Trophoblast cell (in vitro differentiated cells and primary cell): ENCODE results near the gene FOXL2.

Experiments used
- DNase-seq, 2 donors: peaks; one replicate each; pipeline ENCODE4 v3.0.0-alpha.2; 2016
- H2AFZ ChIP-seq: 2 replicates; pipeline ENCODE4 v1.6.1; 2013; ENCODE audit warnings: low read length, moderate library complexity, mild to moderate bottlenecking; ENCODE audit not compliant: insufficient read depth, poor library complexity
- H2AK5ac ChIP-seq: 2 replicates; pipeline ENCODE4 v1.6.1; 2013; ENCODE audit warnings: mild to moderate bottlenecking, low read length
- H2BK120ac ChIP-seq: 2 replicates; pipeline ENCODE4 v1.6.1; 2013; ENCODE audit warnings: low read length, mild to moderate bottlenecking, moderate library complexity; ENCODE audit not compliant: insufficient read depth, poor library complexity
- H2BK12ac ChIP-seq: 2 replicates; pipeline ENCODE4 v1.6.1; 2013; ENCODE audit warnings: mild to moderate bottlenecking, low read length, moderate library complexity
- H2BK5ac ChIP-seq: 2 replicates; pipeline ENCODE4 v1.6.1; 2013; ENCODE audit warnings: low read length, low read depth, moderate library complexity, mild to moderate bottlenecking; ENCODE audit not compliant: poor library complexity
- H3K14ac ChIP-seq: 2 replicates; pipeline ENCODE4 v1.6.1; 2013; ENCODE audit warnings: mild to moderate bottlenecking, low read length
- H3K18ac ChIP-seq: 2 replicates; pipeline ENCODE4 v1.6.1; 2013; ENCODE audit warnings: mild to moderate bottlenecking, low read length
- H3K23ac ChIP-seq: 2 replicates; pipeline ENCODE4 v1.6.1; 2013; ENCODE audit warnings: low read length
- H3K27ac ChIP-seq: 2 replicates; pipeline ENCODE4 v1.5.1; 2013; ENCODE audit warnings: low read depth, mild to moderate bottlenecking, inconsistent platforms, low read length, moderate library complexity
- H3K27me3 ChIP-seq: 2 replicates; pipeline ENCODE4 v1.6.1; 2013; ENCODE audit warnings: inconsistent platforms, mild to moderate bottlenecking, low read length, moderate library complexity; ENCODE audit not compliant: insufficient read depth
- H3K36me3 ChIP-seq, 2 experiments: 1 replicate in 1 of 2; 2 replicates in 1 of 2; pipeline ENCODE4 v1.6.1; 2013; ENCODE audit warnings: low read length in 2 of 2, mild to moderate bottlenecking in 2 of 2, moderate library complexity in 1 of 2; ENCODE audit not compliant: insufficient read depth in 2 of 2, control insufficient read depth in 1 of 2
- H3K4ac ChIP-seq: 2 replicates; pipeline ENCODE4 v1.6.1; 2013; ENCODE audit warnings: low read depth, mild to moderate bottlenecking, low read length, moderate library complexity
- H3K4me1 ChIP-seq, 2 experiments: 1 replicate in 1 of 2; 2 replicates in 1 of 2; pipeline ENCODE4 v1.6.1; 2013; ENCODE audit warnings: low read length in 2 of 2, mild to moderate bottlenecking in 2 of 2, moderate library complexity in 1 of 2; ENCODE audit not compliant: insufficient read depth in 2 of 2, control insufficient read depth in 1 of 2
- H3K4me2 ChIP-seq: 2 replicates; pipeline ENCODE4 v1.6.1; 2013; ENCODE audit warnings: inconsistent platforms, mild to moderate bottlenecking, low read length, moderate library complexity
- H3K4me3 ChIP-seq: 2 replicates; pipeline ENCODE4 v1.5.1; 2013; ENCODE audit warnings: mild to moderate bottlenecking, low read depth, low read length, inconsistent platforms
- H3K79me1 ChIP-seq: one replicate; pipeline ENCODE4 v1.6.1; 2013; ENCODE audit warnings: low read length
- H3K79me2 ChIP-seq: 2 replicates; pipeline ENCODE4 v1.6.1; 2013; ENCODE audit warnings: low read length, mild to moderate bottlenecking; ENCODE audit not compliant: control insufficient read depth, insufficient read depth, poor library complexity
- H3K9ac ChIP-seq: 2 replicates; pipeline ENCODE4 v1.6.1; 2013; ENCODE audit warnings: mild to moderate bottlenecking, low read length
- H3K9me3 ChIP-seq: 2 replicates; pipeline ENCODE4 v1.6.1; 2013; ENCODE audit warnings: low read depth, mild to moderate bottlenecking, control low read depth, inconsistent platforms, low read length; ENCODE audit not compliant: insufficient read depth
- H4K12ac ChIP-seq: 2 replicates; pipeline ENCODE4 v1.6.1; 2013; ENCODE audit warnings: low read depth, mild to moderate bottlenecking, low read length, moderate library complexity
- H4K8ac ChIP-seq: 2 replicates; pipeline ENCODE4 v1.6.1; 2013; ENCODE audit warnings: low read depth, mild to moderate bottlenecking, low read length, moderate library complexity
- H4K91ac ChIP-seq: one replicate; pipeline ENCODE4 v1.6.1; 2013; ENCODE audit warnings: low read depth, mild to moderate bottlenecking, low read length, moderate library complexity
- WGBS: extraction: QIAGEN DNeasy Blood & Tissue Kit; methylation state at CpG from one replicate; pipeline ENCODE4 v1.1.7; 2013; ENCODE audit warnings: missing lambda C conversion rate; ENCODE audit not compliant: insufficient read length, insufficient coverage; ENCODE audit errors: extremely low coverage; 5-methylcytosine and 5-hydroxymethylcytosine counted together

The FOXL2 gene

DNA sequence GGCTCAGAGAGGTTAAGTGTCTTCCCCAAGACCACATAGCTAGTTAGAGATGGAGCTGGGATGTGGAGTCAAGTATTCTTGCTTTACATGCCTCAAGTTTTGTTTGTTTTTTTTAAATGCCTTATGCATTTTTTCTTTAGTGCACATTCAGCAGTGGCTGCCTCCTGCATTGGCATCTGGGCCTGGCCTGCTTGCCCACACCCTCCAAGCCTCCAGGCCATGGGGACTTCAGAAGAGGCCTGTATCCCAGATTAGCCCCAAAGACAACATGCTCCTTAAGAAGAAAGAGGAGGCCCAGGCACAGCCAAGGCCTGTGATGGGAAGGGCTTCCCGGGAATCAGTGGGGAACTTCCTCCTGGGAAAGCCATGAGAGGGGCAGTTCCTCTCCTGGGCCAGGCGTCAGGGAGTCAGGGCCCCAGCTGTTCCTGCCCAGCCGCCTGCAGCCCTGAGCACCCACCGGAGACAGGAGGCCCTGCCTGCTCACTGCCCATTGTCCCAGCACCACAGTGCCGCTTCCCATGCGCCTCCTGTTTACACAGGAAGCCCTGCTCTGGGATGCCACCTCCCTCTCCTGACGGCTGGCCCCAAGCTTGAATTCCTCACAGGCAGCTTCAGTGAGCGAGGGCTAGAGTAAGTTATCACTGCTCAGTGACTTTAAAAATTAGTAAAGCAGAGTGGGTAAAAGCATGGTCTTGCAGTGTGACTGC lies 16.1 kb upstream of the FOXL2 start:
- H3K4me2 ChIP-seq = no peak overlapping the region
- no peak overlapping the region for H4K91ac ChIP-seq
- H3K4ac ChIP-seq = no peak overlapping the region
- no peaks in the 10 kb centered on the region for H3K36me3 ChIP-seq
- H3K27me3 ChIP-seq = no peaks in the 10 kb centered on the region
- no peak overlapping the region for H3K23ac ChIP-seq
- H3K9ac ChIP-seq = no peak overlapping the region
- H3K4me1 ChIP-seq = no peaks in the 10 kb centered on the region
- no CpG with 5 or more reads among the region's 8 CpGs for WGBS
- H3K27ac ChIP-seq = no peak overlapping the region
- no peak overlapping the region for H3K4me3 ChIP-seq
- no peak overlapping the region for H3K14ac ChIP-seq
- no peak overlapping the region for H2BK12ac ChIP-seq
- no peak overlapping the region for H2AK5ac ChIP-seq
- no peaks in the 10 kb centered on the region for H3K79me2 ChIP-seq
- H3K18ac ChIP-seq = no peak overlapping the region
- H2AFZ ChIP-seq = no peak overlapping the region
- no peak overlapping the region for H4K8ac ChIP-seq
- H2BK5ac ChIP-seq = no peak overlapping the region
- no peaks in the 10 kb centered on the region for H3K9me3 ChIP-seq
- H2BK120ac ChIP-seq = no peak overlapping the region
- DNase-seq = no peak
- no peaks in the 10 kb centered on the region for H3K79me1 ChIP-seq
- no peak overlapping the region for H4K12ac ChIP-seq

DNA sequence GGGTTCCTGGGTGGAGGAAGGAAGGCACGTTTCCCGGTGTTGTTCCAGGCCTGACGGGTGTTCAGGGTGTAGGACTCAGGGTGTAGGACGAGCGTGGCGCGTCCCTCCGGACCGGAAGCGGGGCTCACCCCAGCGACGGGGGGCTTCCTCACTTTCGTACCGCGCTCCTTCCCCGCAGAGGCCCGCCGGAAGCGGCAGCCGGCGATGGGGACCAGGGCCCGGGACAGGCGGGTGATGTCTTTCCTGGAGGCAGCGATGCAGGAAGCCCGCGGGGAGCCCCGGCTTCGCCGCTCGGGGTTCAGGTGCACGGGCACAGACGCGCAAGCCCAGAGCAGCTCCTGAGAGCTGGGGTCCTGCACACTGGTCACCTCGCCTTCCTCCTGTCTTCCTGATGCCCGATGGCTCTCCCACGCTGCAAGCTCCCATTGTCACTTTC lies 13.5 kb upstream of the FOXL2 start:
- no peak overlapping the region for H4K91ac ChIP-seq
- H2AFZ ChIP-seq = no peak overlapping the region
- H2BK120ac ChIP-seq = no peak overlapping the region
- H4K8ac ChIP-seq = no peak overlapping the region
- H3K4me2 ChIP-seq = no peak overlapping the region
- H2BK12ac ChIP-seq = no peak overlapping the region
- H3K9ac ChIP-seq = no peak overlapping the region
- no CpG with 5 or more reads among the region's 36 CpGs for WGBS
- no peak overlapping the region for H3K18ac ChIP-seq
- H4K12ac ChIP-seq = no peak overlapping the region
- no peak overlapping the region for H3K4ac ChIP-seq
- DNase-seq = no peak
- no peak overlapping the region for H3K27ac ChIP-seq
- H3K9me3 ChIP-seq = no peaks in the 10 kb centered on the region
- H3K4me1 ChIP-seq = no peaks in the 10 kb centered on the region
- H3K79me2 ChIP-seq = no peaks in the 10 kb centered on the region
- H3K27me3 ChIP-seq = no peaks in the 10 kb centered on the region
- H3K79me1 ChIP-seq = no peaks in the 10 kb centered on the region
- no peak overlapping the region for H2AK5ac ChIP-seq
- H3K4me3 ChIP-seq = no peak overlapping the region
- H3K36me3 ChIP-seq = no peaks in the 10 kb centered on the region
- no peak overlapping the region for H3K14ac ChIP-seq
- H3K23ac ChIP-seq = no peak overlapping the region
- no peak overlapping the region for H2BK5ac ChIP-seq

DNA sequence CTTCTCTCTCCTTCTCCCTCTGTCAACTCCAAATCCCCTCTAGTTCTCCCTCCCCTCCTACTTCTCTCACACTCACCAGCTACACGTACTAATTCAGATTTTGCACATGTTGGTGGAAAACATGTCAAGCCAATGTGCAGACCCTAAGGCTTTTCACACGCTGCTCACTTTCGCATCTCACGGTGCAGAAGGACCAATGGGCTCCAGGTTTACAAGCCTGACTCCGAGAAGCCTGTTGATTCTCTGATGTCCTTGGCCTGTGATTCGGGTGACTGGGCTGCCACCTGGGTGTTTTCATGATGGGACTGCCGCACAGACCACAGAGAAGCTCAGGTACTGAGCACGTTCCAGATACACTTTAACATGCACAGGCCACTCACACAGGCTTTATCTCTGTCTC lies 3.8 kb upstream of the FOXL2 start:
- Histone ChIP-seq H3K14ac (no peak overlapping the region), H3K27ac (no peak overlapping the region), H2BK5ac (no peak overlapping the region), H2BK120ac (no peak overlapping the region), H3K4ac (no peak overlapping the region), H4K12ac (no peak overlapping the region), H2AFZ (no peak overlapping the region), H4K91ac (no peak overlapping the region), H3K4me2 (no peak overlapping the region), H3K79me1 (no peaks in the 10 kb centered on the region), H4K8ac (no peak overlapping the region), H3K4me1 (peaks cover 22 to 26% of the 10 kb centered on the region in 2 experiments), H3K4me3 (no peak overlapping the region), H3K27me3 (peaks cover 60% of the 10 kb centered on the region), H3K18ac (no peak overlapping the region), H2AK5ac (no peak overlapping the region), H2BK12ac (no peak overlapping the region), H3K9me3 (no peaks in the 10 kb centered on the region), H3K23ac (no peak overlapping the region), H3K9ac (no peak overlapping the region), H3K79me2 (no peaks in the 10 kb centered on the region), H3K36me3 (no peaks in the 10 kb centered on the region)
- WGBS = no CpG with 5 or more reads among the region's 8 CpGs
- DNase-seq = no peak

DNA sequence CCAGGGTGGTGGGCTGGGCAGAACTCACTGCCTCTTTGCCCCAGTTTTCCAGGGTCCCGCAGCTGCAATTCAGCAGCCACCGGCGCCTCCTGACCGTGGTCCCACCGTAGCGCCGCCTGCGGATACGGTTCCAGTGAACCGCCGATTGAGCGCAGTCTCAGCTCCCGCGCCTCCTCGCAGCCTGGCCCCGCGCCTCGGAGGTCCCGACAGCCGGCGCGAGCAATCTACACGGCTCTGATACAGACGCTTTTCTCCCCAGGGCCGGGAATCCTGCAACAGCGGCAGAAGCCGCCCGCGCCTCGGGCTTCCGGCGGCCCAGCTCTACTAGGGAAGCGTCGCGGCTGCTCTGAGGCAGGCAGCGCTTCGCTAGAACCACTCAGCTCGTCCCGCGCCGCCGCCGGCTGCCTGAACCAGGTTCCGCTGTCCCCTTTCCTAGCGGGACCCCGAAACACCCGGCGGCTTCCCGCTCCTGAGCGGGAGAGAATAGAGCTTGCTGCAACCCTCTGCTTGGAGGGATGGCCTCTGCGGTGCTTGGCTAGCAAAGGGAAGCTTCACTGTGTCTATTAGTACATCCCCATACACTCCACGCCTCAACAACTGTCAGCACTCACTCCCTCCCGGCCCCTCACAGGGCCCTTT lies 3.2 kb upstream of the FOXL2 start:
- Histone ChIP-seq H2AFZ (peak overlapping the region; percentile 47), H2BK12ac (no peak overlapping the region), H3K79me2 (no peaks in the 10 kb centered on the region), H4K8ac (no peak overlapping the region), H3K4ac (no peak overlapping the region), H3K23ac (no peak overlapping the region), H3K9ac (no peak overlapping the region), H3K18ac (no peak overlapping the region), H3K4me1 (peaks cover 27 to 31% of the 10 kb centered on the region in 2 experiments), H4K12ac (no peak overlapping the region), H3K4me2 (peak overlapping the region; percentile 72), H2BK120ac (no peak overlapping the region), H3K79me1 (no peaks in the 10 kb centered on the region), H4K91ac (no peak overlapping the region), H2AK5ac (no peak overlapping the region), H3K27ac (no peak overlapping the region), H3K9me3 (peaks cover 4% of the 10 kb centered on the region), H3K14ac (peak overlapping the region; percentile 15), H3K4me3 (no peak overlapping the region), H3K27me3 (peaks cover 66% of the 10 kb centered on the region), H2BK5ac (no peak overlapping the region), H3K36me3 (no peaks in the 10 kb centered on the region)
- no CpG with 5 or more reads among the region's 53 CpGs for WGBS
- peak in 1 of 2 donors; percentile 50 for DNase-seq
